Hematopoietic multipotent progenitor cell treated with erythropoietin and hydrocortisone succinate and interleukin-3 and kit ligand, for 17 days (in vitro differentiated cells): ENCODE measurements around the gene TNFRSF1A.

Source experiments
- DNase-seq: peaks from one replicate; pipeline ENCODE4 v3.0.0-alpha.2; 2015; ENCODE audit warnings: low spot score

Gene TNFRSF1A

GRCh38 chr12:6374028-6374785 is 32.3 kb upstream of the TNFRSF1A start:
- no peak for DNase-seq

- no peak for DNase-seq
These were observed 31.3 kb upstream of the TNFRSF1A start for GRCh38 chr12:6373022-6373787.

GRCh38 chr12:6372403-6373003 is 30.6 kb upstream of the TNFRSF1A start:
- no peak for DNase-seq

GRCh38 chr12:6370994-6371754 is 29.3 kb upstream of the TNFRSF1A start:
- no peak for DNase-seq

GRCh38 chr12:6370576-6370935 is 28.7 kb upstream of the TNFRSF1A start:
- DNase-seq: no peak

GRCh38 chr12:6369916-6370575 is 28.2 kb upstream of the TNFRSF1A start:
- no peak for DNase-seq

GRCh38 chr12:6368906-6369525 is 27.1 kb upstream of the TNFRSF1A start:
- no peak for DNase-seq

- no peak for DNase-seq
These were observed 26.4 kb upstream of the TNFRSF1A start for GRCh38 chr12:6367969-6368892.

- no peak for DNase-seq
These were observed 25.4 kb upstream of the TNFRSF1A start for GRCh38 chr12:6367065-6367968.

GRCh38 chr12:6364044-6364374 is 22.1 kb upstream of the TNFRSF1A start:
- DNase-seq: no peak

GRCh38 chr12:6363330-6364043 is 21.6 kb upstream of the TNFRSF1A start:
- peak; percentile 20 for DNase-seq

GRCh38 chr12:6363010-6363329 is 21.1 kb upstream of the TNFRSF1A start:
- no peak for DNase-seq

GRCh38 chr12:6362403-6362802 is 20.5 kb upstream of the TNFRSF1A start:
- no peak for DNase-seq

- DNase-seq: no peak
These were observed 20.0 kb upstream of the TNFRSF1A start for GRCh38 chr12:6361834-6362233.

- no peak for DNase-seq
These were observed 19.0 kb upstream of the TNFRSF1A start for GRCh38 chr12:6360578-6361490.

- DNase-seq: no peak
These were observed 18.2 kb upstream of the TNFRSF1A start for GRCh38 chr12:6360080-6360571.

GRCh38 chr12:6358881-6359280 is 17.0 kb upstream of the TNFRSF1A start:
- DNase-seq: no peak
